ENCODE data around the gene HS6ST3. TPM values are rescaled to one million over a fixed set of nuclear protein-coding genes. Genes with fewer than 3 reads are reported as not detected.

Gene HS6ST3
- total and polyA plus RNA-seq, 9 of the 15 experiments (the other 6 are each of a cell fraction or from before 2014, with no cell fraction given) = not detected

DNA sequence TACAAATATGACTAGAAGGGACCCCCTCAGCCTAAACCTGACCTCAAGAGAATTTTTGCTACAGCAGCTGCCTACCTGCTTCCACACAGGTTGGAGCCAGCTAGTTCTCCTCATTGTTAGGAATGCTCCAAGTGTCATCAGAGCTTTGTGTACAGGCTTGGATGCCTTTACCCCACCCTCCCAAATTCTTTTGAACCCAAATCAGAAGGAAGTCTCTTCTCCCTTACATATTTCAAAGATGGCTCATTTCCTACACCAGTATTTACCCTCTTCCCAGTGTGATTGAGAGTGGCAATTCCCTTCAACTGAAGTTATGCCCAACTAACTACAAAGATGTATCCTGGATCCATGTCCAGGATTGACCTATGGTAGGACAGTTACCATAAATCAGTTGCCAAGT lies 581.2 kb downstream of the HS6ST3 start (continued):
- TF ChIP-seq, protein P1, sequence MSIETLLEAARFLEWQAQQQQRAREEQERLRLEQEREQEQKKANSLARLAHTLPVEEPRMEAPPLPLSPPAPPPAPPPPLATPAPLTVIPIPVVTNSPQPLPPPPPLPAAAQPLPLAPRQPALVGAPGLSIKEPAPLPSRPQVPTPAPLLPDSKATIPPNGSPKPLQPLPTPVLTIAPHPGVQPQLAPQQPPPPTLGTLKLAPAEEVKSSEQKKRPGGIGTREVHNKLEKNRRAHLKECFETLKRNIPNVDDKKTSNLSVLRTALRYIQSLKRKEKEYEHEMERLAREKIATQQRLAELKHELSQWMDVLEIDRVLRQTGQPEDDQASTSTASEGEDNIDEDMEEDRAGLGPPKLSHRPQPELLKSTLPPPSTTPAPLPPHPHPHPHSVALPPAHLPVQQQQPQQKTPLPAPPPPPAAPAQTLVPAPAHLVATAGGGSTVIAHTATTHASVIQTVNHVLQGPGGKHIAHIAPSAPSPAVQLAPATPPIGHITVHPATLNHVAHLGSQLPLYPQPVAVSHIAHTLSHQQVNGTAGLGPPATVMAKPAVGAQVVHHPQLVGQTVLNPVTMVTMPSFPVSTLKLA (conservative IDR thresholded peaks at IDR 0.05) = no peak
- TF ChIP-seq SPI1 (IDR thresholded peaks at IDR 0.05; ENCODE audit: borderline replicate concordance, low read depth, low read length) (no peak), ZNF584 (CRISPR knock-in tag; IDR thresholded peaks at IDR 0.05; ENCODE audit: low read depth) (no peak), MAFG (tag; conservative IDR thresholded peaks at IDR 0.05) (no peak), ZNF134 (CRISPR knock-in tag; conservative IDR thresholded peaks at IDR 0.05) (no peak), DIDO1 (tag; IDR thresholded peaks at IDR 0.05; ENCODE audit: low read depth) (no peak)

DNA sequence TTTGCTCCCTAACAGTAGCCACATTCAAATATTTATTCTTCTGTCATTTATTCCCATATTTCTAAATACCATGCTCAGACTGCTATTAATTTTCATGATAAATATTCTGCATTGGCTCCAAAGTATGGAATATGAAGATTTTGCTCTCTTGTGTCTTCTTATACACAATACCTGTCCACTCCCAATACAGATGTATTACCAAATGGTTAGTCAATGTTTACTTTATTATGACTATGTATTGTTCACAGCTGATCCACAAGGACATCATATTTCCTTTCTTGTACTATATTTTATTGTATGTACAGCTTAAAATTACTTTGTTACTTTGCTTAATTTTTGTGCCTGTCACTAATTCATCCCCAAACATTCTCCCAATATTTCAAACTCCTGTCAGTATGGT lies 582.1 kb downstream of the HS6ST3 start:
- ChIA-PET POLR2A (no interaction called here), CTCF (ENCODE audit: low intra/inter-chr PET ratio) (no interaction called here)
- H2AFZ ChIP-seq (ENCODE audit: low read depth, low read length) = no peak overlapping the region
- no TSS peak for BruUV-seq (replicated peaks)
- H3K36me3 ChIP-seq (ENCODE audit: control insufficient read depth, insufficient read depth, low read length) = no peaks in the 10 kb centered on the region
- no peaks in the 10 kb centered on the region for H4K20me1 ChIP-seq (replicated peaks; ENCODE audit: control insufficient read depth, insufficient read depth, low read length)
- in situ Hi-C loops (cut with MboI) (no loop called here), intact Hi-C loops (cut with micrococcal nuclease) (no loop called here)
- H3K27ac ChIP-seq (ENCODE audit: extremely low read depth, low read depth, low read length) = no peak overlapping the region
- H3K4me2 ChIP-seq (ENCODE audit: insufficient read depth, low read length) = no peak overlapping the region
- H3K4me3 ChIP-seq = no peak overlapping the region
- H3K4me1 ChIP-seq (replicated peaks in 1 of 2; ENCODE audit: control insufficient read depth in 2 of 2, insufficient read depth in 2 of 2, low read length in 2 of 2) = no peaks in the 10 kb centered on the region
- no peak overlapping the region for H3K9ac ChIP-seq (ENCODE audit: insufficient read depth in 1 of 2, low read depth in 2 of 2, low read length in 2 of 2)
- no peak for ATAC-seq
- no peaks in the 10 kb centered on the region for H3K27me3 ChIP-seq (ENCODE audit: control insufficient read depth in 2 of 2, insufficient read depth in 2 of 2, low read length in 2 of 2)
- DNase-seq (ENCODE audit: extremely low read depth in 1 of 4, low spot score in 3 of 4) = no peak
- H3K9me3 ChIP-seq (replicated peaks; ENCODE audit: control insufficient read depth, insufficient read depth, low read depth, low read length) = no peaks in the 10 kb centered on the region
- H3K79me2 ChIP-seq (ENCODE audit: control insufficient read depth, insufficient read depth, low read length) = no peaks in the 10 kb centered on the region
- no peaks in the 10 kb centered on the region for H3K9me1 ChIP-seq (ENCODE audit: control insufficient read depth, insufficient read depth, low read length)
- no peak for FAIRE-seq
- TF ChIP-seq ELF1 (tag; IDR thresholded peaks at IDR 0.05) (no peak), LCOR (CRISPR knock-in tag; IDR thresholded peaks at IDR 0.05) (no peak), CREB1 (IDR thresholded peaks at IDR 0.05) (no peak), CREB1 (CRISPR knock-in tag; IDR thresholded peaks at IDR 0.05) (no peak), HDAC1 (IDR thresholded peaks at IDR 0.05) (no peak)
- TF ChIP-seq, protein P2, sequence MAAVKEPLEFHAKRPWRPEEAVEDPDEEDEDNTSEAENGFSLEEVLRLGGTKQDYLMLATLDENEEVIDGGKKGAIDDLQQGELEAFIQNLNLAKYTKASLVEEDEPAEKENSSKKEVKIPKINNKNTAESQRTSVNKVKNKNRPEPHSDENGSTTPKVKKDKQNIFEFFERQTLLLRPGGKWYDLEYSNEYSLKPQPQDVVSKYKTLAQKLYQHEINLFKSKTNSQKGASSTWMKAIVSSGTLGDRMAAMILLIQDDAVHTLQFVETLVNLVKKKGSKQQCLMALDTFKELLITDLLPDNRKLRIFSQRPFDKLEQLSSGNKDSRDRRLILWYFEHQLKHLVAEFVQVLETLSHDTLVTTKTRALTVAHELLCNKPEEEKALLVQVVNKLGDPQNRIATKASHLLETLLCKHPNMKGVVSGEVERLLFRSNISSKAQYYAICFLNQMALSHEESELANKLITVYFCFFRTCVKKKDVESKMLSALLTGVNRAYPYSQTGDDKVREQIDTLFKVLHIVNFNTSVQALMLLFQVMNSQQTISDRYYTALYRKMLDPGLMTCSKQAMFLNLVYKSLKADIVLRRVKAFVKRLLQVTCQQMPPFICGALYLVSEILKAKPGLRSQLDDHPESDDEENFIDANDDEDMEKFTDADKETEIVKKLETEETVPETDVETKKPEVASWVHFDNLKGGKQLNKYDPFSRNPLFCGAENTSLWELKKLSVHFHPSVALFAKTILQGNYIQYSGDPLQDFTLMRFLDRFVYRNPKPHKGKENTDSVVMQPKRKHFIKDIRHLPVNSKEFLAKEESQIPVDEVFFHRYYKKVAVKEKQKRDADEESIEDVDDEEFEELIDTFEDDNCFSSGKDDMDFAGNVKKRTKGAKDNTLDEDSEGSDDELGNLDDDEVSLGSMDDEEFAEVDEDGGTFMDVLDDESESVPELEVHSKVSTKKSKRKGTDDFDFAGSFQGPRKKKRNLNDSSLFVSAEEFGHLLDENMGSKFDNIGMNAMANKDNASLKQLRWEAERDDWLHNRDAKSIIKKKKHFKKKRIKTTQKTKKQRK (IDR thresholded peaks at IDR 0.05; ENCODE audit: borderline replicate concordance, low read depth, low read length) = no peak
- TF ChIP-seq, protein P3, sequence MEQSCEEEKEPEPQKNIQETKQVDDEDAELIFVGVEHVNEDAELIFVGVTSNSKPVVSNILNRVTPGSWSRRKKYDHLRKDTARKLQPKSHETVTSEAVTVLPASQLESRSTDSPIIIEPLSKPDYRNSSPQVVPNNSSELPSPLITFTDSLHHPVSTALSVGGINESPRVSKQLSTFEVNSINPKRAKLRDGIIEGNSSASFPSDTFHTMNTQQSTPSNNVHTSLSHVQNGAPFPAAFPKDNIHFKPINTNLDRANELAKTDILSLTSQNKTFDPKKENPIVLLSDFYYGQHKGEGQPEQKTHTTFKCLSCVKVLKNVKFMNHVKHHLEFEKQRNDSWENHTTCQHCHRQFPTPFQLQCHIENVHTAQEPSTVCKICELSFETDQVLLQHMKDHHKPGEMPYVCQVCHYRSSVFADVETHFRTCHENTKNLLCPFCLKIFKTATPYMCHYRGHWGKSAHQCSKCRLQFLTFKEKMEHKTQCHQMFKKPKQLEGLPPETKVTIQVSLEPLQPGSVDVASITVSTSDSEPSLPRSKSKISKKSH (CRISPR knock-in tag; IDR thresholded peaks at IDR 0.05) = no peak
- TF ChIP-seq, protein P4, sequence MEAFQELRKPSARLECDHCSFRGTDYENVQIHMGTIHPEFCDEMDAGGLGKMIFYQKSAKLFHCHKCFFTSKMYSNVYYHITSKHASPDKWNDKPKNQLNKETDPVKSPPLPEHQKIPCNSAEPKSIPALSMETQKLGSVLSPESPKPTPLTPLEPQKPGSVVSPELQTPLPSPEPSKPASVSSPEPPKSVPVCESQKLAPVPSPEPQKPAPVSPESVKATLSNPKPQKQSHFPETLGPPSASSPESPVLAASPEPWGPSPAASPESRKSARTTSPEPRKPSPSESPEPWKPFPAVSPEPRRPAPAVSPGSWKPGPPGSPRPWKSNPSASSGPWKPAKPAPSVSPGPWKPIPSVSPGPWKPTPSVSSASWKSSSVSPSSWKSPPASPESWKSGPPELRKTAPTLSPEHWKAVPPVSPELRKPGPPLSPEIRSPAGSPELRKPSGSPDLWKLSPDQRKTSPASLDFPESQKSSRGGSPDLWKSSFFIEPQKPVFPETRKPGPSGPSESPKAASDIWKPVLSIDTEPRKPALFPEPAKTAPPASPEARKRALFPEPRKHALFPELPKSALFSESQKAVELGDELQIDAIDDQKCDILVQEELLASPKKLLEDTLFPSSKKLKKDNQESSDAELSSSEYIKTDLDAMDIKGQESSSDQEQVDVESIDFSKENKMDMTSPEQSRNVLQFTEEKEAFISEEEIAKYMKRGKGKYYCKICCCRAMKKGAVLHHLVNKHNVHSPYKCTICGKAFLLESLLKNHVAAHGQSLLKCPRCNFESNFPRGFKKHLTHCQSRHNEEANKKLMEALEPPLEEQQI (IDR thresholded peaks at IDR 0.05) = no peak
